ENCODE results near the gene APOF. TPM values are rescaled to one million over a fixed set of nuclear protein-coding genes. Genes with fewer than 3 reads are reported as not detected.
"Not testable (repeated sequence)": the region's sequence is repeated elsewhere in the genome, so short reads cannot be mapped to it uniquely, and the experiment has no call there.

The APOF gene
- total and polyA plus RNA-seq, 2 of the 8 experiments (the other 6 are each of a cell fraction or from before 2014, with no cell fraction given), result not detected

DNA sequence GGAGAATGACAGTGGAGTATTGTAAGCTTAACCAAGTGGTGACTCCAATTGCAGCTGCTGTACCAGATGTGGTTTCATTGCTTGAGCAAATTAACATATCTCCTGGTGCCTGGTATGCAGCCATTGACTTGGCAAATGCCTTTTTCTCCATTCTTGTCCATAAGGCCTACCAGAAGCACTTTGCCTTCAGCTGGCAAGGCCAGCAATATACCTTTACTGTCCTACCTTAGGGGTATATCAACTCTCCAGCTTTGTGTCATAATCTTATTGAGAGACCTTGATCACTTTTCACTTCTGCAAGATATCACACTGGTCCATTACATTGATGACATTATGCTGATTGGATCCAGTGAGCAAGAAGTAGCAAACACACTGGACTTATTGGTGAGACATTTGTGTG, 39.0 kb upstream of the APOF start:
- CTCF ChIA-PET (ENCODE audit: partially characterized antibody); H3K23ac ChIP-seq (ENCODE audit: insufficient read length); H3K36me3 ChIP-seq (ENCODE audit: control insufficient read depth in 2 of 4, insufficient read depth in 4 of 4, low read length in 3 of 4); H4K5ac ChIP-seq (ENCODE audit: insufficient read length, low read depth, low read length); H3K56ac ChIP-seq (replicated peaks; ENCODE audit: insufficient read length, low read depth, low read length); H3K9me3 ChIP-seq (ENCODE audit: insufficient read depth in 2 of 2, low read depth in 1 of 2, low read length in 1 of 2); H2AFZ ChIP-seq (ENCODE audit: low read length); POLR2A ChIA-PET (ENCODE audit: partially characterized antibody); H2AK5ac ChIP-seq (ENCODE audit: low read depth, low read length); H3K23me2 ChIP-seq (ENCODE audit: low read depth, low read length); H2BK20ac ChIP-seq (ENCODE audit: low read length); H3K14ac ChIP-seq (ENCODE audit: insufficient read length); H3K9ac ChIP-seq (replicated peaks in 1 of 4; ENCODE audit: extremely low read depth in 1 of 4, low read depth in 3 of 4, low read length in 3 of 4); H3K18ac ChIP-seq (ENCODE audit: extremely low read depth, low read length); H3K4me2 ChIP-seq (ENCODE audit: insufficient read depth in 1 of 2, low read depth in 2 of 2, low read length in 2 of 2); H3K4me3 ChIP-seq (ENCODE audit: extremely low read depth in 1 of 4, insufficient read depth in 2 of 4, low read depth in 3 of 4, low read length in 4 of 4); H2BK12ac ChIP-seq (ENCODE audit: low read depth, low read length); H3K4ac ChIP-seq (replicated peaks; ENCODE audit: insufficient read length, low read depth, low read length); H3K27me3 ChIP-seq (replicated peaks in 1 of 4; ENCODE audit: control insufficient read depth in 3 of 4, extremely low read depth in 1 of 4, insufficient read depth in 3 of 4, low read length in 3 of 4); H4K8ac ChIP-seq (ENCODE audit: extremely low read depth, insufficient read depth, low read length); H3K27ac ChIP-seq (ENCODE audit: low read depth, low read length); DNase-seq (ENCODE audit: low read depth in 1 of 2, low spot score in 2 of 2); H2BK5ac ChIP-seq (ENCODE audit: low read depth, low read length); H3K79me1 ChIP-seq (ENCODE audit: low read depth, low read length); H4K20me1 ChIP-seq (replicated peaks in 1 of 2; ENCODE audit: control insufficient read depth in 1 of 2, insufficient read depth in 2 of 2, low read length in 2 of 2); H2BK120ac ChIP-seq (replicated peaks; ENCODE audit: low read depth, low read length); H2BK15ac ChIP-seq (ENCODE audit: low read length); FAIRE-seq; H4K91ac ChIP-seq (replicated peaks; ENCODE audit: insufficient read length, low read length); H3K4me1 ChIP-seq (replicated peaks in 1 of 4; ENCODE audit: control insufficient read depth in 3 of 4, insufficient read depth in 4 of 4, low read length in 3 of 4); H3K79me2 ChIP-seq (ENCODE audit: control insufficient read depth in 1 of 2, insufficient read depth in 2 of 2, low read length in 2 of 2): not testable (repeated sequence)

- CTCF ChIA-PET (ENCODE audit: partially characterized antibody); H4K91ac ChIP-seq (replicated peaks; ENCODE audit: insufficient read length, low read length); H3K18ac ChIP-seq (ENCODE audit: extremely low read depth, low read length); H2BK15ac ChIP-seq (ENCODE audit: low read length); H3K27me3 ChIP-seq (replicated peaks in 1 of 4; ENCODE audit: control insufficient read depth in 3 of 4, extremely low read depth in 1 of 4, insufficient read depth in 3 of 4, low read length in 3 of 4); H3K27ac ChIP-seq (ENCODE audit: low read depth, low read length); H3K9ac ChIP-seq (replicated peaks in 1 of 4; ENCODE audit: extremely low read depth in 1 of 4, low read depth in 3 of 4, low read length in 3 of 4); H3K79me1 ChIP-seq (ENCODE audit: low read depth, low read length); H2BK12ac ChIP-seq (ENCODE audit: low read depth, low read length); H3K4me1 ChIP-seq (replicated peaks in 1 of 4; ENCODE audit: control insufficient read depth in 3 of 4, insufficient read depth in 4 of 4, low read length in 3 of 4); H3K4ac ChIP-seq (replicated peaks; ENCODE audit: insufficient read length, low read depth, low read length); DNase-seq (ENCODE audit: low read depth in 1 of 2, low spot score in 2 of 2); H3K23ac ChIP-seq (ENCODE audit: insufficient read length); H3K9me3 ChIP-seq (ENCODE audit: insufficient read depth in 2 of 2, low read depth in 1 of 2, low read length in 1 of 2); H3K36me3 ChIP-seq (ENCODE audit: control insufficient read depth in 2 of 4, insufficient read depth in 4 of 4, low read length in 3 of 4); H2AFZ ChIP-seq (ENCODE audit: low read length); POLR2A ChIA-PET (ENCODE audit: partially characterized antibody); H3K4me3 ChIP-seq (ENCODE audit: extremely low read depth in 1 of 4, insufficient read depth in 2 of 4, low read depth in 3 of 4, low read length in 4 of 4); H3K23me2 ChIP-seq (ENCODE audit: low read depth, low read length); H2BK5ac ChIP-seq (ENCODE audit: low read depth, low read length); H2BK20ac ChIP-seq (ENCODE audit: low read length); H3K56ac ChIP-seq (replicated peaks; ENCODE audit: insufficient read length, low read depth, low read length); FAIRE-seq; H2BK120ac ChIP-seq (replicated peaks; ENCODE audit: low read depth, low read length); H4K5ac ChIP-seq (ENCODE audit: insufficient read length, low read depth, low read length); H2AK5ac ChIP-seq (ENCODE audit: low read depth, low read length); H3K4me2 ChIP-seq (ENCODE audit: insufficient read depth in 1 of 2, low read depth in 2 of 2, low read length in 2 of 2); H4K20me1 ChIP-seq (replicated peaks in 1 of 2; ENCODE audit: control insufficient read depth in 1 of 2, insufficient read depth in 2 of 2, low read length in 2 of 2); H4K8ac ChIP-seq (ENCODE audit: extremely low read depth, insufficient read depth, low read length); H3K79me2 ChIP-seq (ENCODE audit: control insufficient read depth in 1 of 2, insufficient read depth in 2 of 2, low read length in 2 of 2); H3K14ac ChIP-seq (ENCODE audit: insufficient read length): not testable (repeated sequence)
- WGBS, 2 experiments (ENCODE audit: extremely low coverage in 1 of 2, insufficient coverage in 1 of 2, insufficient read length in 1 of 2, insufficient replicate concordance in 2 of 2, low coverage in 1 of 2, low lambda C conversion rate in 2 of 2, missing lambda C conversion rate in 1 of 2), result 100% methylated on average over 1 of the region's 3 CpGs; no CpG with 5 or more reads in 1 of the 2 experiments
Observed at GRCh38 chr12:56401125-56401524, 38.5 kb upstream of the APOF start.
